Measurements from ENCODE around the gene KCNMA1. TPM values are rescaled to one million over a fixed set of nuclear protein-coding genes. Genes with fewer than 3 reads are reported as not detected.

Gene KCNMA1
- total RNA-seq, 3 donors from 2014 or later (not counting 1 experiment from before 2014, with no cell fraction given): 0.40 to 1.8 (median 0.63) TPM

DNA sequence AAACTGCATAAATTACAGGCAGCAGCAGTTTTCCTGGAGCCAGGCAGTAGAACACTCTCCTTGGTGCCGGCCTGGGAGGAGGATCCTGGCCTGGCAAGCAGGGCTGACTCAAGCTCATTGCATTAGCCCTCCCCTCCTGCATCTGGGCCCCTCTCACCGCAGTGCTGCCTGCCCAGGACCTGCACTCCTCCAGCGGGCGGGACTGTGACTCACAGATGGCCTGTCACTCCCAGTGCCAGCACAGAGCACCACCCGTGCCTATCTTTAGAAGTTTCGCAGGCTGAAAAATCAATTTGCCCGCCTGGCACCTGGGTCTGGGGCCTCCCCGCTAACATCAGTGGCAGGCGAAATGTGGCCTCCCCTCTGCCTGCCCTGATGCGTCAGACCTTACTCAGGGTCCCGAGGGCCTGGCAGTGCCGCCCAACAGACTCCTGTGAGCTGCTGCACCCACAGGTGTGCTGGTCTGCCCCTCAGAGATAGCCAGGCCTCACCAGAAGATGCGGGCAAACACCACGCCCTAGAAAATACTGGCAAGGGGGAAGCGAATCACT is 123.8 kb downstream of the KCNMA1 start:
- H3K4me1 Mint-ChIP-seq: no peaks in the 10 kb centered on the region
- no peaks in the 10 kb centered on the region for H3K36me3 ChIP-seq (ENCODE audit: control insufficient read depth, insufficient read depth, low read length)
- H3K9me3 ChIP-seq (ENCODE audit: control insufficient read depth, insufficient read depth, low read length): no peaks in the 10 kb centered on the region
- WGBS (ENCODE audit: insufficient coverage): 86% methylated on average over 15 of the region's 15 CpGs
- H3K4me3 ChIP-seq (ENCODE audit: low read length): no peak overlapping the region
- H3K9me3 Mint-ChIP-seq: no peaks in the 10 kb centered on the region
- ATAC-seq (no peak), DNase-seq (no peak)
- no peak overlapping the region for H3K4me3 Mint-ChIP-seq
- no peak overlapping the region for H3K27ac ChIP-seq (ENCODE audit: low read length)
- H3K27ac Mint-ChIP-seq: no peak overlapping the region
- H3K27me3 ChIP-seq (ENCODE audit: control insufficient read depth, insufficient read depth, low read length): no peaks in the 10 kb centered on the region
- intact Hi-C loops (cut with micrococcal nuclease): no loop called here
- H3K4me1 ChIP-seq (ENCODE audit: control insufficient read depth, insufficient read depth, low read length): no peaks in the 10 kb centered on the region
- H3K36me3 Mint-ChIP-seq: no peaks in the 10 kb centered on the region
- TF ChIP-seq, protein P1, sequence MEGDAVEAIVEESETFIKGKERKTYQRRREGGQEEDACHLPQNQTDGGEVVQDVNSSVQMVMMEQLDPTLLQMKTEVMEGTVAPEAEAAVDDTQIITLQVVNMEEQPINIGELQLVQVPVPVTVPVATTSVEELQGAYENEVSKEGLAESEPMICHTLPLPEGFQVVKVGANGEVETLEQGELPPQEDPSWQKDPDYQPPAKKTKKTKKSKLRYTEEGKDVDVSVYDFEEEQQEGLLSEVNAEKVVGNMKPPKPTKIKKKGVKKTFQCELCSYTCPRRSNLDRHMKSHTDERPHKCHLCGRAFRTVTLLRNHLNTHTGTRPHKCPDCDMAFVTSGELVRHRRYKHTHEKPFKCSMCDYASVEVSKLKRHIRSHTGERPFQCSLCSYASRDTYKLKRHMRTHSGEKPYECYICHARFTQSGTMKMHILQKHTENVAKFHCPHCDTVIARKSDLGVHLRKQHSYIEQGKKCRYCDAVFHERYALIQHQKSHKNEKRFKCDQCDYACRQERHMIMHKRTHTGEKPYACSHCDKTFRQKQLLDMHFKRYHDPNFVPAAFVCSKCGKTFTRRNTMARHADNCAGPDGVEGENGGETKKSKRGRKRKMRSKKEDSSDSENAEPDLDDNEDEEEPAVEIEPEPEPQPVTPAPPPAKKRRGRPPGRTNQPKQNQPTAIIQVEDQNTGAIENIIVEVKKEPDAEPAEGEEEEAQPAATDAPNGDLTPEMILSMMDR (IDR thresholded peaks at IDR 0.05): no peak
- H3K27me3 Mint-ChIP-seq (ENCODE audit: low read depth in 2 of 2): peaks cover 8 to 17% of the 10 kb centered on the region in 2 donors

DNA sequence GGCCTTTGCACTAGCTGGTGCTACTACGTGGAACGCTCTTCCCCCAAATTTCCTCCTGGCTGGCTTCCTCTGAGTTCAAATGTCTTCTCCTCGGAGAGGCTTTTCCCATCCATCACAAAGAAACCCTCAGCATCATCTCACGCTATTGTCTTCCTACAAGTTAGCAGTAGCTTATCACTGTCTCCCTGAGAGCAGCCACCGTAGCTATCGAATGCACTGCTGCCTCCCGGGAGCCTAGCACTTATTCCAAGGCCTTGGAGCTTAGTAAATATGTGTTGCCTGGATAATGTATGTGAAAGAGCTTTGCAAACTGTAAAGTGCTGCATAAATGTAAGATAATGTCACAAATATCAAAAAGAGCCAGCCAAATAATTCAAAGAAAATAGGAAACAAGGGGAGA is 124.4 kb downstream of the KCNMA1 start:
- no peaks in the 10 kb centered on the region for H3K27me3 ChIP-seq (ENCODE audit: control insufficient read depth, insufficient read depth, low read length)
- no peaks in the 10 kb centered on the region for H3K36me3 Mint-ChIP-seq
- H3K4me1 ChIP-seq (ENCODE audit: control insufficient read depth, insufficient read depth, low read length): no peaks in the 10 kb centered on the region
- H3K9me3 ChIP-seq (ENCODE audit: control insufficient read depth, insufficient read depth, low read length): no peaks in the 10 kb centered on the region
- DNase-seq (no peak), ATAC-seq (no peak)
- WGBS (ENCODE audit: insufficient coverage): 90% methylated on average over 7 of the region's 7 CpGs
- no peak overlapping the region for H3K27ac ChIP-seq (ENCODE audit: low read length)
- H3K36me3 ChIP-seq (ENCODE audit: control insufficient read depth, insufficient read depth, low read length): no peaks in the 10 kb centered on the region
- TF ChIP-seq, protein P1 (IDR thresholded peaks at IDR 0.05): no peak
- H3K4me3 ChIP-seq (ENCODE audit: low read length): no peak overlapping the region
- H3K4me3 Mint-ChIP-seq: no peak overlapping the region
- H3K27ac Mint-ChIP-seq: no peak overlapping the region
- peaks cover 8 to 17% of the 10 kb centered on the region in 2 donors for H3K27me3 Mint-ChIP-seq (ENCODE audit: low read depth in 2 of 2)
- intact Hi-C loops (cut with micrococcal nuclease): no loop called here
- no peaks in the 10 kb centered on the region for H3K9me3 Mint-ChIP-seq
- H3K4me1 Mint-ChIP-seq: no peaks in the 10 kb centered on the region

DNA sequence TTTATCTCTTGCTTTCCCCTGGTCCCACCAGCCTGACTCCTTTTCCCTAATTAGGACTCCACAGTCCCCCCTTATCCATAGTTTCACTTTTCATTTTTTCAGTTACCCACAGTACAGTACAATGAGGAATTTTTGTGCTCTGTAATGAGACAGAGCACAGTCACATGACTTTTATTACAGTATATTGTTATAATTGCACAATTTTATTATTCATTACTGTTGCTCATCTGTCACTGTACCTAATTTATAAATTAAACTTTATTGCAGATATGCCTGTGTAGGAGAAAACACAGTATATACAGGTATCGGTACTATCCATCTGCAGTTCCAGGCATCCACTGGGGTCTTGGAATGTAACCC is 125.4 kb downstream of the KCNMA1 start:
- 91% methylated on average over 1 of the region's 1 CpG for WGBS (ENCODE audit: insufficient coverage)
- H3K4me1 ChIP-seq (ENCODE audit: control insufficient read depth, insufficient read depth, low read length): no peaks in the 10 kb centered on the region
- no peak for ATAC-seq
- Mint-ChIP-seq H3K9me3 (no peaks in the 10 kb centered on the region), H3K36me3 (no peaks in the 10 kb centered on the region), H3K4me3 (no peak overlapping the region), H3K4me1 (no peaks in the 10 kb centered on the region), H3K27ac (no peak overlapping the region), H3K27me3 (ENCODE audit: low read depth in 2 of 2) (peaks cover 8 to 17% of the 10 kb centered on the region in 2 donors)
- no peaks in the 10 kb centered on the region for H3K27me3 ChIP-seq (ENCODE audit: control insufficient read depth, insufficient read depth, low read length)
- H3K9me3 ChIP-seq (ENCODE audit: control insufficient read depth, insufficient read depth, low read length): no peaks in the 10 kb centered on the region
- H3K36me3 ChIP-seq (ENCODE audit: control insufficient read depth, insufficient read depth, low read length): no peaks in the 10 kb centered on the region
- no peak overlapping the region for H3K4me3 ChIP-seq (ENCODE audit: low read length)
- DNase-seq: no peak
- intact Hi-C loops (cut with micrococcal nuclease): no loop called here
- TF ChIP-seq, protein P1 (IDR thresholded peaks at IDR 0.05): no peak
- no peak overlapping the region for H3K27ac ChIP-seq (ENCODE audit: low read length)
